Endometrial microvascular endothelial cells (primary cell): Measurements from ENCODE around the gene CAMTA1. TPM values are rescaled to one million over a fixed set of nuclear protein-coding genes. Genes with fewer than 3 reads are reported as not detected.

Source experiments
- in situ Hi-C: cut with HindIII; loops from 2 replicates; pipeline ENCODE4 v1.10.0; 2017; ENCODE audit warnings: low sequenced_read_pairs, low pct_unique_long_range_greater_than_20kb; ENCODE audit errors: inconsistent ontology term
- total RNA-seq: library from RNA; depleted of rRNA; stranded (reverse); fragments of >200 nt; gene quantifications from one replicate; pipeline ENCODE4 v1.2.3, GENCODE V29; 2015; ENCODE audit errors: inconsistent ontology term

CAMTA1 gene
- total RNA-seq, 1 donor from 2014 or later = 89.0 TPM

DNA sequence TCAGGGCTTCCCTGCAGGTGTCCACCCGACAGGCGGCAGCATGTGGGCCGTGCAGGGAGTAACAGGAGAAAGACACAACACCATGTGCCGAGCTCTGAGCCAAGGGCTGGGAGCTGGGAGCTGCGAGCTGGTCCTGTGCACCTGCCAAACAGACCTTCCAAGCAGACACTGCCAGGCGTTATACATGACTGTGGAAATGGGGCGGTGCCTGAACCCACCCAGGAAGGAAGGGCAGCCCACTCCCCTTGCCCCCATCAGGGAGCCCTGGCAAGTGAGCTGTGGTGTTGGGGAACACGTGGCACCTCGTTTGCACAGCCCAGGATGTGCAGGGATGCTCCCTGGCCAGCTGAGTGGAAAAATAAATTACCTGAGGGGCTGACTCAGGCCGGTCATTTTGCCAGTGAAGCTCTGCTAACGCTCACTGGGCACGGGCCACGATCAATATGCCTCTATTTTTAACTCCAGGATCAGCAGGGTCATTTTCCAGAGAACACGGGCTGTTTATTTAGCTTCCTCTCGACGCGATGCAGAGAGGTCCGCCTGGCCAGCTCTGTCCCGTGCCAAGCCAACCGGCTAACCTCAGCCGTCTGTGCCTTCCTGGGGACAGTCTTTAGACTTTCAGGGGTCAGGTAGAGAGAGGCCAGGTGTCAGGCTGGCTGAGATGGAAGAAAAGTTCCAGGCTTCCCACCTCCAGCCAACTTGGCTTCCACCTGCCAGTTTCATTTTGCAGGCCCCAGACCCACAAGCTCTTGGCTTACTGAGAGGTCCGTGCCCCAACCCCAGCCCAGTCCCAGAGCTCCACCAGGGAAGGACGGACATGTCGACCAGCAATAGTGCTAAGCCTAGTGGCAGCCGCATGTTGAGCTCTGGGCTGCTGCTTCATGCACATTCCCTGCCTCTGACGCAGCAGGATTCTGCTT lies 789.1 kb downstream of the CAMTA1 start:
- in situ Hi-C loops = no loop called here

DNA sequence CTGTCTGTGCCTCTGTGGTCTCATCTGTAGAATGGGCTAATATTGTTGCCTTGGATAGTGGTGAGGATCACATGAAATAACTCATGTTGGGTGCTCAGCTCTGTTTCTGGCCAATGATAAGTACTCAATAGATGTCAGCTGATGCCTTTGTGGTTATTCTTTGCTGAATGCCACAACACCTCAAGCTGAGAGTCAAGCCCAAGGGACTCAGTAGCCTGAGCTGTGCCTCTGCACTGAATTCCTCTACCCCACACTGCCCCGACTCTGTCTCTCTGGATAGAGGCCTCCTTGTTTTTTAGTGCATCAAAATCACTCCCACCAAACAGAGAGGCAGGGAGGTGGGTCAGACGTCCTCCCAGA lies 789.8 kb downstream of the CAMTA1 start:
- in situ Hi-C loops = no loop called here

DNA sequence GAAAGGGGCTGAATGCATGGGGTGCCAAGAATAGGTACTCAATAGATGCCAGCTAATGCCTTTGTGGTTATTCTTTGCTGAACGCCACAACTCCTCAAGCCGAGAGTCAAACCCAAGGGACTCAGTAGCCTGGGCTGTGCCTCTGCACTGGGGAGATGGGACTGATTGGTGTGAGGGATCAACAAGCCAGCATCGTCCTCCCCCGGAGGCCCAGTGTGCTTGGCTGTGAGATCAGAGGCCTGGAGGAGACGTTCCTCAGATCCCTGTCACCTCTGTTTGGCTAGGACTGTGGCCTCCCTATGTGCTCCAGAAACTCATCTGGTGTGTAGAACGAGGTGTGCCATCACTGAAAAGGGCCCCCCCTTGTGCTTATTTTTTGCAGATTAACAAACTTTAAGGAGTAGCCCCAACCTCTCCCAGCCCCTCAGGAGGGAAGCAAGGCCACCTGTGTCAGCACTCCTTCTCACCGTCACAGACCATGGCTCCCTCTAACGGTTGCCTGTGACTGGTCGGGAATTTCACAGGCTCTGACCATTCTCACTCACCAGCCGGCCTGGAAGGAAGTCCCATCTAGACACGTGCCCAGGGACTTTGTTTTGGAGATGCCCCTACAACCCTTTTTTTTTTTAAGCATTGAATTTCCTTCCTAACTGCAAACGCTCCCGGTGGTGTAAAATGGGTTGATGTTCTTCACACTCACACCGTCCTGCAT lies 791.8 kb downstream of the CAMTA1 start:
- in situ Hi-C loops = no loop called here

DNA sequence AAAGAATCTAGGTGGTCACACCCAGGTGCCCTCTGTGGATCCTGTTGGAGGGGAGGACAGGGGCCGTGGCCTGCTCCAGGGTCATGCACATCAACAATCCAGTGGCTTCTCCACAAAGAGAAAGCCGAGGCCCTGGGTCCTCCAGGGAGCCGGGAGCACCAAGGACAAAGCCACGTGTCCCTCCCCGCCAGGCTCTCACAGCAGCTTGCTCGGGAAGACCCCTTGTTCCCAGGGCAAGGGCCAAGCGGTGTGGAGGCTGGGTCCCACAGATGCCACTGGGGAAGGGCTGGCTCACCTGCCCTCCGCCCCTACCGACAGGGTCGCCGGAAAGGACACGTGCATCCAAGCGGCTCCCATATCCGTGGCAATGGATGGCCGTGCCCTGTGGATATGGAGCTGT lies 793.0 kb downstream of the CAMTA1 start:
- in situ Hi-C loops = no loop called here

DNA sequence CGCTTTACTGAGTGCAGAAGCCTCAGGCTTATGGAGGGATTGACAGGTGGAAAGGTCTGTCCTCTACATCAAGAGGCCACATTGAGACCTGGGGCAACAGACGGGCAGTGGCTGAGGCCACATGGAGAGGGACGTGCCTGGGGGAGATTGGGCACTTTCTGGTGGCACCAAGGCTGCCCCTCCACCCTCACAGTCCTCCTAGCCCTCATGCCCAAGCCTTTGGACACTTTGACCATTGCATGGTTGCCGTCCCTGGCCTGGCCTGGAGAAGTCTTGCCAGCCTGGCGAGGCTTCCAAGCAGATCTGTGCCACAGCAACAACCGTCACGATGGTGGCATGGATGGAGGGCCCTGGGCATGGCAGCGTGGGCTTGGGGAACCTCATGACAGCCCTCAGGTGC lies 793.8 kb downstream of the CAMTA1 start:
- in situ Hi-C loops = no loop called here

DNA sequence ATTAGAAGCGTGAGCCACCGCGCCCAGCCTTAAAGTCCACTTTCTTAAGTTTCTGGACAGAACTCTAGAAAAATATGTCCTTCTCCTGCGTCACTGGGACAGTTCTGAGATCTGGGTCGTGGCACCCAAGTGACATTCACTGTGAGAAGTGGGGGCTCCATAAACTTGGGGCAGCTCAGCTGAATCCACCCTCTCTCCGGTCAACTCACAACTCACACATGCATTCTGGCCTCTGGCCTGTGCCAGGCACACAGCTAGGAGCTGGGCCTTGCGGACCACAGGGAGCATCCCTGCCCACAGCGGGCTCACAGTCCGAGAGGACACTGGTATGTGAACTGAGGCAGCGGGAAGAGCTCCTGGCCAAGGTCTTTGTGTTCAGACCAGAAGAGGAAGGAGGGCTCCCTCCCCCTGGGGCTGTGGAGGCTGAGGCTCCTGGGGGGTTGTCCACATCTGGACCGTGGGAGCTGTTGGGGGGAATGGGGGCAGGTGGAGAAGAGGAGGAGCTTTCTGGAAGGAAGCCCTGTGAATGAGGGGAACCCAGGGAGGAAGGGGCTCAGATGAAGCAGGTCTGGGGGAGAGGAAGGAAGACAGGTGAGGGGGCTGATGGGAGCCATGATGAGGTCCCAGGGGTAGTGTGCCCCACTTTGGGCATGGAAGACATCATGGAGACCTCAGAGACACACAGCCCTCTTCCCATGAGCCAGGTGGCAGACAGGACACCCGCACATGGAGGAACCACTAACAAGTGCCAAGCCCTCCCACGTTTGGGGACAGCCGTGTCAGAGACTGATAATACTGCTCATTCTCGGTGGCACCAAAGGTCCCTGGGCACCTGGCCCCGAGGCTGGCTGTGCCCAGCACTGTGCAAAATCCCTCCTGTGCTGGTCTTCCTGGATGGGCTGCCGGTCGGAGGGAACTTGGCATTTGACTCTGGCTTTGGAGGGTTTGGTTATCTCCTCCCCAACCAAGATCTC lies 794.9 kb downstream of the CAMTA1 start:
- in situ Hi-C loops = no loop called here

DNA sequence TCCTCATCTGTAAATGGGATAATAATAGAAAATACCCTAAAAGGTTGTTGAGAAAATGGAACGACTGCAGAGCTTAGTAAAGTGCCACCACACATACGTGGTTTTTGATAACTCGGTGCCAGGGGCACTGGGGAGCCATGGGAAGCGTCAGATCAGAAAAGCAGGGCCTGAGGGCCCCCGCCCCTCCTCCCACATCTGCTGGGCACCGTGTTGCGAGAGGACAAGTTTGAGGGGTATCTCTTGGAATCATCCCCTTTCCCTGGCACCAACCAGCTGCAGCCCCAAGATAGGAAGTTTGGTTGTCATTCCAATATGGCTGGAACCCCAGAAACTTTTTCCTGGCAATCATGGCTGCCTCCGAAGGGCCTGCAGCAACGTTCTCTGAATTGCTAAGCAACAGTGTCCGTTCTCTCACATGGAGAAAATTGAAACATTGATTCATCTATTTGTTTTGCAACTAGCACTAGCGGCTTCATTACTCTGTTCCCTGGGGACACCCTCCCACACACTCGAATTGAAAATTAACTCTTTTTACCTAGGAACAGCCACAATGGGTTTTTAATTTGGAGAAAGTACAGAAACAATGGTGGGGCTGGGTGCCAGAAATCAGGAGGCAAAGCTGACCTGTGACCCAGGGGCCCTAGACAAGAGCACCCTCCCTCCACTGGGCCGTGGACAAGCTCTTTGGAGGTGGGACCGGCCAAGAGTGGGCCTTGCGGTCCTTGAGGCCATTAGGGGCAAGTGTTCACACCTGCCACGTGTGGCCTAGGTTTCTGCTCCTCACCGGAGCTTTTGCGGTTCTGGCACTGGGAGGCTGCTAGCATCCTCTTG lies 795.9 kb downstream of the CAMTA1 start:
- in situ Hi-C loops = no loop called here

DNA sequence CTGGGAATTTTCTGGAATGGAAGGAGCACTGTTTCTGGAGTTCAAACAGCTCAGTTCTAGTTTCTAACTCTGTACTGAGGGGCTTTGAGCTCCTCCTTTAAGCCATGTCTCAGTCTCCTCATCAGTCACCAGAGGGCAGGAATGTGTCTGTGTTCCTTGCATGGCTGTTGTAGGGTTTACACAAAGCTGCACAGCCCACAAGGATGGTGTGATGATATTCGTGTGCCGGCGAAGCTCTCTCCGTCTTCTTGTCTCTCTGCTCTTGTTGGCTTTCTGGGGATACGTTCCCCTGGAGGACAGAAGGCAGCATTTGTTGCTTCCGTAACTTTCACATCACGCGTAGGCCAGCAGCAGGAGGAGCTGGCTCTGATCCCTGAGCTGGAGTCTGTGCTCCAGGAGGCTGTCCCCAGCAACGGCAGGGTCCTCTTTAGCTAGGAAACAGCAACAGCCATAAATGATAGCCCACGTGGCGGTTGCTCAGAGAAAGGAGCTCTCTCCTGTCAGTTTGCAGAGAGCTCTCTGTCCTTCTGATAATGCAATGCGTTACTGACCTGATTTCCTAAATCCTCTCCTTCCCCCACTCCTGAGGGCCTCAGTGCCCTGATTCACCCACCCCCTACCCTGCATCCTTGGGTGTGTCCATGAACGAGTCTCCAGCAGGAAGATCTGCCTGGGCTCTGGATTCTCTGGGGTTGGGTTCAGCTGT lies 796.7 kb downstream of the CAMTA1 start:
- in situ Hi-C loops = no loop called here

DNA sequence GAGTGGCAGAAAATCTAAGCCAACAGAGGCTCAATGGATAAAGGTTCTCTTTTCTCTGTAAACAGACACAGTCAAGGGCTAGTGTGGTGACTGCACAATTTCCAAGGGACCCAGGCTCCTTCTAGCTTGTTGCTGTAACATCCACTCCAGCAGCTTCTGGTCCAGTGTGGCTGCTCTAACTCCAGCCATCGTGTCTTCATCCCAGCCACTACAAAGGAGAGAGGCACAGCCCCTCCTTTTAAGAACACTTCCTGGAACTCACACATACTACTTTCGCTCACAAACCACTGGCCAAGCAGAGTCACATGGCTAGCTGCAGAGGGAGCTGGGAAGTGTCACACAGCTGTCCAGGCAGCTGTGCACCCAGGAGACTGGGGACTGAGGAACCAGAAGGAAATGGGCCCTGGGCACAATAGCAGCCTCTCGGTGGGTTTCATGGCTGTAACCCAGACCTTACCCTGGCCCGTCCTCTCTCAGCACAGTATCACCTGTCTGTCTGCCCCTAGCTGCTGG lies 797.3 kb downstream of the CAMTA1 start:
- in situ Hi-C loops = no loop called here

DNA sequence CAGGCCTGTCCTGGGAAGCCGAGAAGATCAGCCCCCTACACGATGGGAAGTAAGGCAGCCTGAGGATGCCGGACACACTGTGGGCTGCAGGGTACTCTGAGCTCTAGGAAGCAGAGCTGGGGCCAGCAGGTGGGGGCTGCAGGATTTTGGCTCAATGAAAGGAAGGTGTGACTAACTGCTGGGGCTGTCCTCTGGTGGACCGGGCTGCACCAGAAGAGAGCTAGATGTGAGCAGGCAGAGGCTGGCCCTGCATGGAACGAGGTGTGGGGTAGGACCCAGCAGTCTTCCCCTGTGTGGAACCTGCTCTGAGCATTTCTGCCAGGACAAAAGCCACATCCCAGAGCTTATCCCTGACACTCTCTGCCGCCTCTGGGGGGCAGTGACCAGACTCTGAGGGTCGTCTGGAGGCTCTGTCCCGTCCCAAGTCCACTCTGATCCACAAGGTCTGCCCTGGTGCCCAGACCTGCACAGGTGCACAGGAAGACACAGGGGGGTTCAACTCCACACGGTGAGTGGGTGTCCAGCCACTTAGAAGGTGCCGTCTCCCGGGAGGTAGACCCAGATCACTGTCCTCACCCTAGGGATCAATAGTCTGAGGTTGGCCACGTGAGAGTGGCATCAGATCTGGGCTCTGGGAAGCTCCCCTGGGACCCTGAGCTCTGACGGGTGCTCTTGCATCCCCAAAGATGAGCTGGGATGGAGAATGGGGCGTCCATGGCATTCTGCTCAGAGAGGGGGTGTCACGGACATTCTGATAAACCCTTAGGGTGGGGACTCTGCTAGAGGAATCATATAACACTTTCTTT lies 798.2 kb downstream of the CAMTA1 start:
- in situ Hi-C loops = no loop called here

DNA sequence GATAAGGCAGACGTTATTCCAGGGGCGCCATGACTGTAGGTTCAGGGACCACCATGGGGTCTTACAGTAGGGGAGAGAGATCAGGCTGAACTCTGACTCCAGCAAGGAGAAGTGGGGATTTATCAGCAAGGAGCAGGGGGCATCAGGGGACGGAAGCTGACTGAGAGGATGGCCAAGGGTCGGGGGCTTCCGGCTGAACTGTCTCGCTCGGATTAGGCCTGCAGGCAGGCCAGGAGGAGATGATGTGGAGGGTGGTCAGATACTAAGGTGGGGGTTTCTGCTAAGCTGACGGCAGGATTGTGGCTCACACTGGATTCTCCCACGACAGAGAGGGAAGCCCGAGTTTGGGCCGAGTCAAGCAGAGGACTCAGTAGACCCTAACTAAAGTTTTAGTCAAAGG lies 798.9 kb downstream of the CAMTA1 start:
- in situ Hi-C loops = no loop called here

DNA sequence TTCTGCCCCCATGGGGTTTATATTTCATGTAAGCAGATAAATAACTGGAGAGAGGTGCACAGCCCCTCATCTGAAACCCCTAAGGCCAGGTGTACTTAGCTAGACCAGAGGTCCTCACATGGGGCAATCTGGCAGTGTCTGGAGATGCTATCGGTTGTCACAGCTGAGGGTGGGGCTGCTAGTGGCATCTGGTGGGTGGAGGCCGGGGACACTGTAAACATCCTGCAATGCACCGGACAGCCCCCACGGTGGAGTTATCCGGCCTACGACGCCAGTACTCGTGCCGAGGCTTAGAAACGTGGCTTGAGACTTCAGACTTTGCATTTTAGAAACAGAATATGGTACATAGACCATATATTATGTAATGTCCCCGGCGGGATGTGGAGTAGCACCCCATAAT lies 799.4 kb downstream of the CAMTA1 start:
- in situ Hi-C loops = no loop called here

DNA sequence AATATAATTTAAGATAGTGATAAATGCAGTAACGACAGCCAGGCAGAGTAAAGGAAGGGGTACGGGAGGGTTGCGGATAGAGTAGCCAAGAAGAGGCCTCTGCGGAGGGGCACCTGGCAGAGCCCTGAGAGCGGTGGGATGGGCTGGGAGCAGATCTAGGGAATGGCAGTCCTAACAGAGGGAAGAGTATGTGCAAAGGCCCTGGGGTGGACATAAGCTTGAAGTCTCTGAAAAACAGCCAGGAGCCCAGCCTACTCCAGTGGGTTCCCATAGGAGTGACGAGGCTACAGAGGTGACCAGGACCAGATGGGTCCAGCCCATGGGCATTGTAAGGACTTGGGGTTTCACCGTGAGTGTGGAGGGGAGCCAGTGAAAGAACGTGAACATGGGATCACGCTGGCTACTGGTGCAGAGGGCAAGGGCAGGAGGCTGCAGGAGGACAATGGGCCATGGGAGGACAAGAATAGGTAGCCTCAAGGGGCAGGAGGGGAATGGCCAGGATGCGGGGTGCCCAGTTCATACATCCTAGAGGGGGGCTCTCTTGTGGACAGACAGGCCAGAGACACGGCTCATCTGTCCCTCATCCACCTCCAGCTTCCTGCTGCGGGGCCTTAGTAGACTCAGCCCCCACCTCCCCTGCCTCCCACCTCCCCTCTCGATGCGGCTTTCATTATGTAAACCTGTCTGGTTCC lies 800.1 kb downstream of the CAMTA1 start:
- in situ Hi-C loops = no loop called here

DNA sequence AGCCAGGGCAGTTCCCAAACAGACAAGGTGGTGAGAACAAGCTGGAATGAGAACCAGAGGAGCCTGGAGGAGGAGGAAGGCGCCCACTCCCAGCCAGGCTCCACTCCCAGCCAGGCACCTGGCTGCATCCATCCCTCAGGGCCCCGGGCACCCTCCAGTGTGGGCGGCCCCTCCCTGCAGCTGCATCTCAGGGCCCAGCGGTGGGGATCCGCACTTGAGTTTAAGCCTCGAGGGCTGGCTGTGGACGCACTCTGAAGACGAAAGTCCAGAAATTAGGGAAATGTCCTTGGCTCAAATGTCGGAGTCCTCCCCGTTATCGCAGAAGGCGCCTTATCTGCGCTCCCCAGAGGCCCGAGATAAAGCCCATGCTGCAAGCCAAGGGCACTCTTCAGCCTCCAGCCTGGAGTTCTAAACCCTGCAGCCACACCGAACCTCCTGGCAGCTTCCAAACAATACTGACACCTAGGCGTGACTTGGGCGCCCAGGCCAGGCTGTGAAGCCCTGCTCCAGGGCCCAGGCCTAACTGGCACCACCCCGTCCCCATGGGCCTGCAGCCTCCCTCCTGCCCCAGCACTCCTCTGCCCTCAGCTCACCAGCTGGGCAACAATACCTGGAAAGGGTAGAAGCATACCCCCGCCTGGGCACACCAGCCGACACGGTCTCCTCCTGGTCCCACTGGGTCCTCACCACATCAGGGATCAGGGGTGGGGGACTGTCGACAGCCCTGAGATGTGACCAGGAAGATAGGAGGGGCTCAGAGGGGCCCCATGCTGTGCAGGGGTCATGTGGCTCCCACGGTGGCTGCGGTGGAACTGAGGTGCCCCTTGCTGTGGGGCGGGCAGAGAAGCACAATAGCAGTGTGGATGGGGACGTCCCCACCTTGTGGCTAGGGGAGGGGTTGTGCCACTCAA lies 801.0 kb downstream of the CAMTA1 start:
- in situ Hi-C loops = no loop called here

DNA sequence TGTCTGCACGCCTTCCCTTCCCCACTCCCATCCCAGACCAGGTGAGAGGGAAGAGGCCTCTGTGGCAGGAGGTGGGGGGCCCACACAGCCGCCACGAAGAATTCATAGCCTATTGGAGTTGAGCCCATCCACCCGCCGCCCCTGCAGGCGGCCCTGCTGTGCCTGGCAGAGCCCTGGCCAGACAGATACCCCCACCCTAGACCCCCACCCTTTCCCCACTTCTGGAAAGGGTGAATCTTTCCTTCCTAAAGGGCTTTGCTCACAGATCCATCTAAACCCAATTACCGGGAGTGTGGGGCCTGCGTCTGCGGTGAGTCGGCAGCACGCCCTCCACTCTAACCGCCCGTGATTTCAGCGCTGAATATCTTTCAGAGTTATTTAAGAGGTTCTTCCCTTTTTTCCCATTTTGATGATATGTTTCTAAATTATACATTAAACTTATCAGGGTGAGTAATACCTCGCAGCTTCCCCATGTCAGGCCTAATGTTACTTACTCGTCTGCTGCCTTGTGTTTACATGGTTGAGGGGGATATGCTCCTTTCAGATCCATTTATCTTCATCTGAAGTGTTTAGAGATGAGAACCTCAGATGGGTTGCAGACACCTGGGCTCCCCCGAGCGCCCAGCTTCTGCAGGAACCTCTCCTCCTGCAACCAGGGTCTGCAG lies 802.0 kb downstream of the CAMTA1 start:
- in situ Hi-C loops = no loop called here
